AG09309 (cell line): ENCODE results near the gene FAU.

Experiments used
- DNase-seq: peaks from one replicate; pipeline ENCODE4 v3.0.0-alpha.2; 2010; ENCODE audit warnings: low read depth
- H3K4me3 ChIP-seq: 2 replicates; pipeline ENCODE4 v1.5.1; 2011; ENCODE audit warnings: mild to moderate bottlenecking, low read depth, low read length, moderate library complexity; ENCODE audit not compliant: control insufficient read depth
- CTCF ChIP-seq: IDR thresholded peaks from 2 replicates; pipeline ENCODE4 v1.5.1; 2011; ENCODE audit warnings: mild to moderate bottlenecking, low read depth, low read length, inconsistent platforms; ENCODE audit not compliant: insufficient read depth, control insufficient read depth; ENCODE audit errors: missing control alignments

FAU gene

DNA sequence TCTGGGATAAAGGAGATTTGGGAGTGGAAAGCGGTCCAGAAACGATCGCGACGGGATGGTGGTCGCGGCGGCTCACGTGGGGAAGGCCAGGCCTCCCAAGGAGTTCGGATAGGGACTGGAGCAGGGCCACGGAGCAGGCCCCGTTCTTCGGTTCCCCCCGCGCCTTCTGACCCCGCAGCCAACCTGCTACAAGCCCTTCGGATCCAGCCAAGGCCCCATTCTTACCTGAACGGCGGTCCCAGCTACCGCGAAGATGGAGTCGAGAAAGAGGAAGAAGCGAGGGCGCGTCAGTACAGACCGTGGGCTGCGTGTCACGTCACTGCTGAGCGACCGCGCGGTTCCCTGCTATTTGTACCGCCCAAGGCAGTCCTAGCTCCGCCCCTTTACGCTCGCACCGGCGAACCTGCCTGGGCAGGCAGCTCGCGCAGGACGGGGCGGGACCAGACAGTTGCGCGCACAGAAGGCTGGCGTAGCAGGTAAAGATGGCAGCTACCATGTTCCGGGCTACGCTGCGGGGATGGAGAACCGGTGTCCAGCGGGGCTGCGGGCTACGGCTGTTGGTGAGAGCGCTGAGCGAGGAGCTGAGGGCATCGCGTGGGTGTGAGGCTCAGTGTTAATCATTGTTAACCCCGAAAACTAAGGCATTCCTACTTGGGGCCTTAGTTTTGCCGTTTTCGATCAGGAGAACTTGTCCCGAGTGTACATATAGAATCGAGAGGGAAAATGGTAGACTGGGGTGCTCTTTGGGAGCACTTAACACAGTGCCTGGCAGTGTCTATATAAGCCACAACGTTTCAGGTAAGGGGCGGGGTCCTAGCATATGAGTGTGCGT, at the start of gene FAU, which contains the start of gene MRPL49:
FAU (minus strand) TSS at position 270 of the 832 bp plus-strand sequence. CDS start 321 bp downstream, outside the sequence.
MRPL49 (plus strand) TSS at position 457 of the 832 bp plus-strand sequence; CDS start at position 483, 26 bp downstream.
- peak; percentile 82 for DNase-seq
- TF ChIP-seq CTCF: no peak
- H3K4me3 ChIP-seq: peak within 1 kb of the TSS; percentile 99

GRCh38 chr11:65170058-65170534, 48.2 kb upstream of the FAU start, which contains the start of gene SPDYC:
Gene SPDYC, plus strand, starts transcription at chr11:65170233. Its CDS starts 1,125 bp downstream, at chr11:65171358.
- no peak for TF ChIP-seq CTCF
- no peak within 1 kb of the TSS for H3K4me3 ChIP-seq
- no peak for DNase-seq

GRCh38 chr11:65169164-65169641, 47.3 kb upstream of the FAU start:
- H3K4me3 ChIP-seq: no peak overlapping the region
- DNase-seq: no peak

GRCh38 chr11:65167656-65168055, 45.7 kb upstream of the FAU start:
- no peak overlapping the region for H3K4me3 ChIP-seq
- TF ChIP-seq CTCF: no peak
- no peak for DNase-seq

More at GRCh38 chr11:65169164-65169641, 47.3 kb upstream of the FAU start:
- TF ChIP-seq CTCF: no peak

- no peak for DNase-seq
- no peak for TF ChIP-seq CTCF
- no peak overlapping the region for H3K4me3 ChIP-seq
Measured at GRCh38 chr11:65166893-65167292, 45.0 kb upstream of the FAU start.

DNA sequence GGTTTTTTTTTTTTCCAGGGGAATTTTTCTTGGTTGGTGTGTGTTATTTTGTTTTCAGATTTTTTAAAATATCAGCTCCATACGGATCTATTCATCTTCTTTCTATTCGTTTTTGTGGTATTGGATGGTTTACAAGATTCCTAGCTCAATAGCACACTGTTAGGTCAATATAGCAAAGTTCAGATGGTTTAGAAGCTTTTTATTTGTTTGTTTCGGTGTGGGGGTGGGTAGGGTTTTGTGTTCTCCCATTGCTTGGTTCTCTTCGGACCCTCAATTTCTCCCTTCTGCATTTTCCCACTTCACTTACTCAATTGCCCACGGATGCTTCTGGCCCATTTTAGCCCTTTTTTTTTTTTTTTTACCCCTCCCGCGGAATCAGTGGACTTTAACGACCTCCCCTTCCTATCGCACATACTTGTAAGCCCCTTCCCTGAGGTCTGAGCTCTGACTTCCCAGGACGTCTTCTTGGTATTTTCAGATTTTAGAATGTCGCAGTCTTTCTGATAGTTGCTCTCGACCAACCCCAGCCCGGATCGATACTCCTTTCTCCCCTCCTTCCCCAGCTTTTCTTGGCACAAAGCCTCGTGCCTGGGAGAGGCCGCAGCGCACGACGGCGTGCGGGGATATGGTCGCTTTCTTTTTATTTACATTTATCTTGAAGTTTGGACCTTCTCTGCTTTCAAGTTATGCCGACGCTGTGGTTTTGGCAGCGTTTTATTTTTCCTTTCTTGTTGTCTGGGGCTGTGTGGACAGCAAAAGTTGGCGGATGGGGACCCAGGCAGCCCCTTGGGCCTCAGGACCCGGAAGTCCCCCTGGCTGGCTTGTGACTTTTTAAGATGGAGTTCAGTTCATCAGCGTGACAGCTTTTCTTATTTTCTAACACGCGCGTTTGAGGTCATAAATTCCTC, 43.7 kb upstream of the FAU start:
- no peak for DNase-seq
- H3K4me3 ChIP-seq: 0 out of 2 replicates have a peak overlapping the region, but pooled peaks have one; percentile 9
- TF ChIP-seq CTCF: no peak
